OCI-LY3 (cell line): ENCODE measurements around the gene ZNF827.

Experiments used
- EZH2phosphoT487 ChIP-seq: fragments of 200-600 bp; shearing (Covaris generic); IDR thresholded peaks from 2 replicates; pipeline ENCODE4 v1.6.1; 2018; ENCODE audit warnings: antibody characterized with exemption, mixed run types, low read depth
- TF ChIP-seq, protein P1 (sequence below): fragments of 200-600, 300-600 bp; sonication (generic); IDR thresholded peaks from 2 replicates; pipeline ENCODE4 v1.5.1; 2014; ENCODE audit warnings: antibody characterized with exemption, low read length, low read depth

DNA sequence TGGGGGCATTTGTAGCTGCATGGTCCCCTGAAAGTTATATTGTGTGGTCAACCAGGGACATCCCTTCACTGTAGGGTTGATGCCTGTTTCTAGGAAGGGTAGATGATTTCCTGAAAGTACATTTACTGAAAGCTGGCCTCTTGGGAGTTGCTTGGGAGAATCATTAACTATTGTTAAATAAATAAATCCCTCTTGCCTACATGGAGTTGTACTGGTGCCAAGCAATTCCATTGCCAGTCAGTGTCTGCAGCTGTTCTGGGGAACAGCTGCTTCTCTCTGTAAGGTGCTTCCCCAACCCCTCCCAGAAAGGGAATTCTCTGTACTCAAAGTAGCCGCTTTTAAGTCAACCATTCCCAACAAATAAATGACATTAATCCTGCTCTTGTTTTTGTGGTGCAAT, 207.6 kb downstream of the ZNF827 start:
- TF ChIP-seq, protein P1, sequence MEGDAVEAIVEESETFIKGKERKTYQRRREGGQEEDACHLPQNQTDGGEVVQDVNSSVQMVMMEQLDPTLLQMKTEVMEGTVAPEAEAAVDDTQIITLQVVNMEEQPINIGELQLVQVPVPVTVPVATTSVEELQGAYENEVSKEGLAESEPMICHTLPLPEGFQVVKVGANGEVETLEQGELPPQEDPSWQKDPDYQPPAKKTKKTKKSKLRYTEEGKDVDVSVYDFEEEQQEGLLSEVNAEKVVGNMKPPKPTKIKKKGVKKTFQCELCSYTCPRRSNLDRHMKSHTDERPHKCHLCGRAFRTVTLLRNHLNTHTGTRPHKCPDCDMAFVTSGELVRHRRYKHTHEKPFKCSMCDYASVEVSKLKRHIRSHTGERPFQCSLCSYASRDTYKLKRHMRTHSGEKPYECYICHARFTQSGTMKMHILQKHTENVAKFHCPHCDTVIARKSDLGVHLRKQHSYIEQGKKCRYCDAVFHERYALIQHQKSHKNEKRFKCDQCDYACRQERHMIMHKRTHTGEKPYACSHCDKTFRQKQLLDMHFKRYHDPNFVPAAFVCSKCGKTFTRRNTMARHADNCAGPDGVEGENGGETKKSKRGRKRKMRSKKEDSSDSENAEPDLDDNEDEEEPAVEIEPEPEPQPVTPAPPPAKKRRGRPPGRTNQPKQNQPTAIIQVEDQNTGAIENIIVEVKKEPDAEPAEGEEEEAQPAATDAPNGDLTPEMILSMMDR: no peak
- no peak for TF ChIP-seq EZH2phosphoT487
